ENCODE data around the gene NUMA1. TPM values are rescaled to one million over a fixed set of nuclear protein-coding genes. Genes with fewer than 3 reads are reported as not detected.

The NUMA1 gene
- total RNA-seq, 1 donor from 2014 or later = 200 TPM

- no peak for DNase-seq (ENCODE audit: extremely low read depth, low read depth, low spot score)
Measured at GRCh38 chr11:72002841-72003775, 77.2 kb downstream of the NUMA1 start.

- DNase-seq (ENCODE audit: extremely low read depth, low read depth, low spot score) = no peak
Measured at GRCh38 chr11:72001834-72002591, 78.3 kb downstream of the NUMA1 start.

- DNase-seq (ENCODE audit: extremely low read depth, low read depth, low spot score) = no peak
Measured at GRCh38 chr11:72001285-72001684, 79.1 kb downstream of the NUMA1 start.

GRCh38 chr11:72000202-72000867 lies 80.0 kb downstream of the NUMA1 start:
- DNase-seq (ENCODE audit: extremely low read depth, low read depth, low spot score) = no peak

GRCh38 chr11:71999798-72000197 lies 80.5 kb downstream of the NUMA1 start:
- no peak for DNase-seq (ENCODE audit: extremely low read depth, low read depth, low spot score)

- no peak for DNase-seq (ENCODE audit: extremely low read depth, low read depth, low spot score)
Measured at GRCh38 chr11:71999362-71999761, 81.0 kb downstream of the NUMA1 start.

- DNase-seq (ENCODE audit: extremely low read depth, low read depth, low spot score) = no peak
Measured at GRCh38 chr11:71998649-71999310, 81.6 kb downstream of the NUMA1 start, which contains the start of gene IL18BP. TSS of gene IL18BP (plus strand) at chr11:71998909. CDS start at chr11:71999985, 1,076 bp downstream.

GRCh38 chr11:71998061-71998460 lies 82.3 kb downstream of the NUMA1 start:
- DNase-seq (ENCODE audit: extremely low read depth, low read depth, low spot score) = no peak

- DNase-seq (ENCODE audit: extremely low read depth, low read depth, low spot score) = no peak
Measured at GRCh38 chr11:71997594-71997993, 82.7 kb downstream of the NUMA1 start.

GRCh38 chr11:71996946-71997345 lies 83.4 kb downstream of the NUMA1 start:
- DNase-seq (ENCODE audit: extremely low read depth, low read depth, low spot score) = no peak

GRCh38 chr11:71996517-71996916 lies 83.8 kb downstream of the NUMA1 start:
- DNase-seq (ENCODE audit: extremely low read depth, low read depth, low spot score) = no peak

GRCh38 chr11:71995726-71996291 lies 84.5 kb downstream of the NUMA1 start:
- no peak for DNase-seq (ENCODE audit: extremely low read depth, low read depth, low spot score)

GRCh38 chr11:71994786-71995185 lies 85.6 kb downstream of the NUMA1 start:
- DNase-seq (ENCODE audit: extremely low read depth, low read depth, low spot score) = no peak

- no peak for DNase-seq (ENCODE audit: extremely low read depth, low read depth, low spot score)
Measured at GRCh38 chr11:71992136-71992730, 88.1 kb downstream of the NUMA1 start.

GRCh38 chr11:71991494-71991893 lies 88.8 kb downstream of the NUMA1 start:
- no peak for DNase-seq (ENCODE audit: extremely low read depth, low read depth, low spot score)

- DNase-seq (ENCODE audit: extremely low read depth, low read depth, low spot score) = no peak
Measured at GRCh38 chr11:71990701-71991100, 89.6 kb downstream of the NUMA1 start.

GRCh38 chr11:71988050-71988449 lies 92.3 kb downstream of the NUMA1 start:
- no peak for DNase-seq (ENCODE audit: extremely low read depth, low read depth, low spot score)

- no peak for DNase-seq (ENCODE audit: extremely low read depth, low read depth, low spot score)
Measured at GRCh38 chr11:71987521-71987920, 92.8 kb downstream of the NUMA1 start.

GRCh38 chr11:71986131-71986530 lies 94.2 kb downstream of the NUMA1 start:
- DNase-seq (ENCODE audit: extremely low read depth, low read depth, low spot score) = no peak

- DNase-seq (ENCODE audit: extremely low read depth, low read depth, low spot score) = no peak
Measured at GRCh38 chr11:71979602-71980001, 100.7 kb downstream of the NUMA1 start.
